Measurements from ENCODE around the gene GRIK2. TPM values are rescaled to one million over a fixed set of nuclear protein-coding genes. Genes with fewer than 3 reads are reported as not detected.

Gene GRIK2
- total RNA-seq, 4 donors from 2014 or later: 0.46 to 3.7 (median 1.8) TPM

GRCh38 chr6:101477436-101477835 lies 83.9 kb downstream of the GRIK2 start:
- TF ChIP-seq POLR2A (IDR thresholded peaks at IDR 0.05; ENCODE audit: low read depth) (no peak), EP300 (IDR thresholded peaks at IDR 0.05) (no peak), POLR2AphosphoS5 (IDR thresholded peaks at IDR 0.05) (no peak)
- TF ChIP-seq, protein P1, sequence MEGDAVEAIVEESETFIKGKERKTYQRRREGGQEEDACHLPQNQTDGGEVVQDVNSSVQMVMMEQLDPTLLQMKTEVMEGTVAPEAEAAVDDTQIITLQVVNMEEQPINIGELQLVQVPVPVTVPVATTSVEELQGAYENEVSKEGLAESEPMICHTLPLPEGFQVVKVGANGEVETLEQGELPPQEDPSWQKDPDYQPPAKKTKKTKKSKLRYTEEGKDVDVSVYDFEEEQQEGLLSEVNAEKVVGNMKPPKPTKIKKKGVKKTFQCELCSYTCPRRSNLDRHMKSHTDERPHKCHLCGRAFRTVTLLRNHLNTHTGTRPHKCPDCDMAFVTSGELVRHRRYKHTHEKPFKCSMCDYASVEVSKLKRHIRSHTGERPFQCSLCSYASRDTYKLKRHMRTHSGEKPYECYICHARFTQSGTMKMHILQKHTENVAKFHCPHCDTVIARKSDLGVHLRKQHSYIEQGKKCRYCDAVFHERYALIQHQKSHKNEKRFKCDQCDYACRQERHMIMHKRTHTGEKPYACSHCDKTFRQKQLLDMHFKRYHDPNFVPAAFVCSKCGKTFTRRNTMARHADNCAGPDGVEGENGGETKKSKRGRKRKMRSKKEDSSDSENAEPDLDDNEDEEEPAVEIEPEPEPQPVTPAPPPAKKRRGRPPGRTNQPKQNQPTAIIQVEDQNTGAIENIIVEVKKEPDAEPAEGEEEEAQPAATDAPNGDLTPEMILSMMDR (IDR thresholded peaks at IDR 0.05): no peak
- DNase-seq (ENCODE audit: extremely low spot score): no peak
- H3K4me3 ChIP-seq: no peak overlapping the region
- no peak overlapping the region for H3K27ac ChIP-seq (replicated peaks in 1 of 4)
- H3K27me3 ChIP-seq: no peaks in the 10 kb centered on the region
- H3K4me1 ChIP-seq: no peaks in the 10 kb centered on the region
- 79% methylated on average over 2 of the region's 2 CpGs for WGBS
- intact Hi-C loops (cut with DNase I): no loop called here
- no peaks in the 10 kb centered on the region for H3K9me3 ChIP-seq
- H3K36me3 ChIP-seq: no peaks in the 10 kb centered on the region

- 79% methylated on average over 1 of the region's 1 CpG for WGBS
- no peak overlapping the region for H3K4me3 ChIP-seq
- no peak for TF ChIP-seq POLR2A (IDR thresholded peaks at IDR 0.05; ENCODE audit: low read depth)
- TF ChIP-seq POLR2AphosphoS5 (IDR thresholded peaks at IDR 0.05): no peak
- TF ChIP-seq EP300 (IDR thresholded peaks at IDR 0.05): no peak
- TF ChIP-seq, protein P1 (IDR thresholded peaks at IDR 0.05): no peak
- H3K9me3 ChIP-seq: no peaks in the 10 kb centered on the region
- DNase-seq (ENCODE audit: extremely low spot score): no peak
- H3K4me1 ChIP-seq: no peaks in the 10 kb centered on the region
- no peaks in the 10 kb centered on the region for H3K36me3 ChIP-seq
- intact Hi-C loops (cut with DNase I): no loop called here
- H3K27ac ChIP-seq (replicated peaks in 1 of 4): no peak overlapping the region
- no peaks in the 10 kb centered on the region for H3K27me3 ChIP-seq
Observed at GRCh38 chr6:101478891-101479290, 85.4 kb downstream of the GRIK2 start.

- no peaks in the 10 kb centered on the region for H3K4me1 ChIP-seq
- H3K36me3 ChIP-seq: no peaks in the 10 kb centered on the region
- no peaks in the 10 kb centered on the region for H3K9me3 ChIP-seq
- no peak overlapping the region for H3K27ac ChIP-seq (replicated peaks in 1 of 4)
- 78% methylated on average over 3 of the region's 3 CpGs for WGBS
- H3K4me3 ChIP-seq: no peak overlapping the region
- no peaks in the 10 kb centered on the region for H3K27me3 ChIP-seq
- intact Hi-C loops (cut with DNase I): no loop called here
- no peak for TF ChIP-seq POLR2A (IDR thresholded peaks at IDR 0.05; ENCODE audit: low read depth)
- no peak for TF ChIP-seq POLR2AphosphoS5 (IDR thresholded peaks at IDR 0.05)
- no peak for TF ChIP-seq EP300 (IDR thresholded peaks at IDR 0.05)
- TF ChIP-seq, protein P1 (IDR thresholded peaks at IDR 0.05): no peak
- DNase-seq (ENCODE audit: extremely low spot score): no peak
Observed at GRCh38 chr6:101482606-101483005, 89.1 kb downstream of the GRIK2 start.

DNA sequence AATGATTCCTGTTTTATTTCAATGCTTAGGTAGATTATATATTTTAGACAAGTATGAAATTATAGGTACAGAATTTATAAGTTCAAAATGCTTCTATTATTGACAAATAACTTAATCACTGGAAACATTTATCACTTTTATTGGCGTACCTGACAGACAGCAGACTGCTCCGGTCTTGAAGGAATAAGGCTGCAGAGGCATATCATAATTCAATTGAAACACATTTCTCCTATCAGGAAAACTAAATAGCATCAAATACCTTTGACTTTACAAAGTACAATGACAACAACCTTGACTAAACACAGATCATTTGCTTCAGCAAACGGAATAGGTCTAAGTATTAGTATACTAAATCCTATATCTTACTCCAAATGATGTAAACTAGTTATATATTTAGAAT lies 91.3 kb downstream of the GRIK2 start:
- Histone ChIP-seq H3K36me3 (no peaks in the 10 kb centered on the region), H3K27ac (replicated peaks in 1 of 4) (no peak overlapping the region)
- intact Hi-C loops (cut with DNase I): no loop called here

More for the DNA sequence above, 91.3 kb downstream of the GRIK2 start:
- H3K27me3 ChIP-seq: no peaks in the 10 kb centered on the region
- DNase-seq (ENCODE audit: extremely low spot score): no peak
- 88% methylated on average over 3 of the region's 3 CpGs for WGBS
- TF ChIP-seq POLR2A (IDR thresholded peaks at IDR 0.05; ENCODE audit: low read depth) (no peak), EP300 (IDR thresholded peaks at IDR 0.05) (no peak), POLR2AphosphoS5 (IDR thresholded peaks at IDR 0.05) (no peak)
- TF ChIP-seq, protein P1 (IDR thresholded peaks at IDR 0.05): no peak
- no peaks in the 10 kb centered on the region for H3K4me1 ChIP-seq
- no peak overlapping the region for H3K4me3 ChIP-seq
- H3K9me3 ChIP-seq: no peaks in the 10 kb centered on the region

Measured in esophagus muscularis mucosa (tissue), 4 donors.